Aorta (tissue), 5 donors: ENCODE data around the gene SPECC1. TPM values are rescaled to one million over a fixed set of nuclear protein-coding genes. Genes with fewer than 3 reads are reported as not detected.

Experiments
- ATAC-seq: fragments of 200-7000 bp; cut with Tn5 transposase; one replicate; pipeline ENCODE4 v1.9.1; 2022; ENCODE audit warnings: moderate library complexity; ENCODE audit not compliant: low FRiP score
- DNase-seq, 2 donors: peaks; one replicate each; pipeline ENCODE4 v3.0.0-alpha.2; 2020
- H3K27ac ChIP-seq, 2 donors: one replicate each; pipeline ENCODE4 v1.5.1; 2013; ENCODE audit warnings: low read length in 2 of 2, mild to moderate bottlenecking in 2 of 2, moderate library complexity in 2 of 2, control low read depth in 1 of 2, inconsistent platforms in 1 of 2, low read depth in 1 of 2
- H3K27me3 ChIP-seq, 2 donors: one replicate each; pipeline ENCODE4 v1.6.1; 2013; ENCODE audit warnings: control low read depth in 1 of 2, low read length in 1 of 2, mild to moderate bottlenecking in 1 of 2, moderate library complexity in 1 of 2; ENCODE audit not compliant: insufficient read depth in 2 of 2, control insufficient read depth in 1 of 2
- H3K36me3 ChIP-seq, 2 donors: one replicate each; pipeline ENCODE4 v1.6.1; 2013; ENCODE audit warnings: control low read depth in 1 of 2, low read length in 1 of 2, mild to moderate bottlenecking in 1 of 2; ENCODE audit not compliant: insufficient read depth in 2 of 2, control insufficient read depth in 1 of 2
- H3K4me1 ChIP-seq, 2 donors: one replicate each; pipeline ENCODE4 v1.6.1; 2013; ENCODE audit warnings: low read length in 2 of 2, control low read depth in 1 of 2, mild to moderate bottlenecking in 1 of 2, moderate library complexity in 1 of 2; ENCODE audit not compliant: insufficient read depth in 2 of 2, control insufficient read depth in 1 of 2
- H3K4me3 ChIP-seq, 2 donors: one replicate each; pipeline ENCODE4 v1.5.1; 2013; ENCODE audit warnings: low read length in 2 of 2, control low read depth in 1 of 2, mild to moderate bottlenecking in 1 of 2
- H3K9me3 ChIP-seq: one replicate; pipeline ENCODE4 v1.6.1; 2013; ENCODE audit warnings: mild to moderate bottlenecking, low read length; ENCODE audit not compliant: control insufficient read depth
- WGBS, 2 donors: extraction: QIAGEN DNeasy Blood & Tissue Kit; methylation state at CpG; one replicate each; pipeline ENCODE4 v1.1.7; 2013; 5-methylcytosine and 5-hydroxymethylcytosine counted together
- intact Hi-C, 2 donors: fragments of 100-400 bp; cut with DNase I; formaldehyde crosslinking; loops; one replicate each; pipeline versions ENCODE4 v1.14.2 to v1.15.0; 2022
- polyA plus RNA-seq, 2 donors: library from polyadenylated mRNA; stranded (reverse); fragments of 200-250 nt; gene quantifications; one replicate each; pipeline ENCODE4 v1.2.3, GENCODE V29; 2013
- total RNA-seq, 2 donors: library from RNA; stranded (reverse); fragmentation: NEBNext Ultra II Directional; extraction: Animal tissue kit (Norgen Biotek cat#: 25700); gene quantifications; one replicate each; pipeline ENCODE4 v1.2.1, GENCODE V29; 2021
- donor health status: healthy with polysubstance abuse.
- donor health status: Bipolar disorder and iron deficiency.
- donor health status: DM: no; HTN: no; CAD: no.
- donor health status: DM: no; HTN: no; CAD: no.
- donor health status: DM: yes; HTN: yes; CAD: no.

SPECC1 gene
- total and polyA plus RNA-seq, 4 donors: 37.4 to 68.8 (median 50.3) TPM

DNA sequence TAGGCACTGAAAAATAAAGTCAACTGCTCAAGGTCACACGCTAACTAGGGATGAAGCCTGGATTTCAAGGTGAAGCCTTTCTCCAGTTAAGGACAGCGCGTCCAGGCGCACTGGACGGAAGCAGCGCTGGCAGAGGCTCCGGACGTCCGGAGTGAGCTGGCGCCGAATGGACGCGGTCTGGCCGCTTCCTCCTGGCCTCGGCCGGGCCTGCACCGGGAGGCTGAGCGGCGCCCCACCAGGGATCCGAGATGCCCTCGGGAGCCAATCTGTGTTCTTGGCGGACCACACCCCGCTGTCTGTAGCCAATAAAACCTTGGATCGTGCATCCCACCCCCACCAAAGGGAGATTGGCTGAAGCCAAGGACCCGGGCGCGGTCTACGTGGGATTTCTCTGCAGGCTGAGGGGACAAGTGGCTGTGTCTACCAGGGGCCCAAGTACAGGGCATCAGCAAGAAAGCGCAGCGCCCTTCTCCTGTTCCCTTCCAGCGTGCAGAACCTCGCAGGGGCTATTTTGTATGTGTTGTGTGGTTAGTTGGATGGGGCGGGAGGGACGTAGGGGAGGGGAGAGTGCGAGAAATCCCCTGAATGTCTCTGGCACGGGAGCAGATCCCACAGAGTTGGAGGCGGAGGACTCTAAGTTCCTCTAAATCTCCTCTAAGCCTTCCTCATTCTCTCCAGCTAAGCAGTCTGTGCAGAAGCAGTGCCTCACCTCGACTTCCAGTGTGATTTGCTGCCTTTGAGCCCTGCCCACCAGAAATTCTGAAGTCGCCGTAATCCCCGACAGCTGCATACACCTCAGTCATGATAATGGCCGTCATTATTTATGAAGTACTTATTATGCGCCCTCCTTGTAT lies 29.0 kb upstream of the SPECC1 start:
- H3K27me3 ChIP-seq: no peaks in the 10 kb centered on the region
- intact Hi-C loops: no loop called here
- ATAC-seq (no peak), DNase-seq (peak; percentile 72 to 74)
- H3K9me3 ChIP-seq: no peaks in the 10 kb centered on the region
- 58 to 63% methylated on average over 43 of the region's 43 CpGs for WGBS, 2 donors
- no peaks in the 10 kb centered on the region for H3K36me3 ChIP-seq
- no peaks in the 10 kb centered on the region for H3K4me1 ChIP-seq
- H3K4me3 ChIP-seq: no peak overlapping the region
- peak overlapping the region in 1 of 2 donors; percentile 32 for H3K27ac ChIP-seq

- DNase-seq (no peak), ATAC-seq (no peak)
- Histone ChIP-seq H3K27me3 (no peaks in the 10 kb centered on the region), H3K27ac (no peak overlapping the region), H3K9me3 (no peaks in the 10 kb centered on the region), H3K4me1 (no peaks in the 10 kb centered on the region), H3K36me3 (no peaks in the 10 kb centered on the region), H3K4me3 (no peak overlapping the region)
- WGBS, 2 donors: 73 to 80% methylated on average over 13 of the region's 13 CpGs
- intact Hi-C loops: no loop called here
These were observed 22.0 kb upstream of the SPECC1 start for GRCh38 chr17:19986941-19987861.

DNA sequence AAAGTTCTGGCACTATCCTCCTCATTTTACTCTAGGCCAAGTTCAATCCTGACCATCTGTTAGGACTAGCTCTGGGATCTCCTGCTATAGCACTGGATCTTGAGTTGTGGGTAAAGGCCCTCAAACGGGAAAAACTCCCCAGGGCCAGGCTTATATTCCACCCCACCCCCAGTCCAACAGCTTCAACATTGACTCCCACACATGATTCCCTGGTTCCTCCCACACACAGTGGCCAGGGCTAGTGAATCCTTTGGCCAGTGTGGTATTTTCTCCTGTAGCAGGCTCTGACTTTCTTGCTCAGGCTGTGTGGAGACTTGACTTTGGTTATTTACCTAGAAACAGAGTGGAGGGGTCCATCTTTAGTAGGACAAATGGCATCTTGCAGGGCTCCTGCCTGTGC lies 21.3 kb upstream of the SPECC1 start:
- H3K4me1 ChIP-seq: no peaks in the 10 kb centered on the region
- DNase-seq (no peak), ATAC-seq (no peak)
- no peak overlapping the region for H3K27ac ChIP-seq
- H3K36me3 ChIP-seq: no peaks in the 10 kb centered on the region
- intact Hi-C loops: no loop called here
- H3K4me3 ChIP-seq: no peak overlapping the region
- H3K9me3 ChIP-seq: no peaks in the 10 kb centered on the region
- H3K27me3 ChIP-seq: no peaks in the 10 kb centered on the region
- 79 to 80% methylated on average over 1 of the region's 1 CpG for WGBS, 2 donors

DNA sequence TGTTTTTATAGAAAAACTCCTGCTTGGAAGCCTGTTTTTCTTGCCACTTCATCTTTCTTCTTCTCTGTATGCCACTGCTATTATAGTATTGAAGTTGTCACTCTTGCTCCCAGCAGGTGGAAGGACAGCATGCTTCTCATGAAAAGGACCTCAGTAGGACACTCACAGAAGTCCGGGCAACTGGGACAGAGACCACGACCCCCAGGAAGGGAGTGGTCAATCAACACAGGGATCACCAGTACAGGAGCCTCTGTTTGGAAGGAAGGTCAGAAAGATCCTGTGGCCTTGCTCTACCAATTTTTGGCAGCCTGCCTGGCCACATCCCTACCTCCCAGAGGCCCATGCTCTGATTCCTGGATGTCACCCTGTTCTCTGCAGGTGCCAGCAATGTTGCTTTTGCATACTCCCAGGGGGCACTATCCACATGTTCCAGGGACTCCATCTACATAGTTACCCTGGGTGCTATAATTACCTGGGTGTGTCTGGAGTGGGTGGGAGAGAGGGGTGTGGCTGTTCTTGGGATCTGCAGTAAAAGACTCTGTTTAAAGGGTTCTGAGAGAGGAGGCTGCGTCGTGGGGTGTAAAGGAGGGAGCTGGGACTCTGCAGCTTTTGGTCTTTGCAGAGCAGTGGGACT lies 17.8 kb upstream of the SPECC1 start:
- ATAC-seq (no peak), DNase-seq (no peak)
- WGBS, 2 donors: 47 to 54% methylated on average over 4 of the region's 4 CpGs
- H3K9me3 ChIP-seq: no peaks in the 10 kb centered on the region
- H3K36me3 ChIP-seq: no peaks in the 10 kb centered on the region
- H3K27me3 ChIP-seq: no peaks in the 10 kb centered on the region
- H3K4me3 ChIP-seq: no peak overlapping the region
- H3K27ac ChIP-seq: no peak overlapping the region
- no peaks in the 10 kb centered on the region for H3K4me1 ChIP-seq
- intact Hi-C loops: loop anchor here (5.0 to 10.0 kb wide), 3 partner anchors 231 to 313 kb away; no protein-coding TSS in a partner anchor

- ATAC-seq (peak; percentile 97), DNase-seq (peak; percentile 92 to 95)
- Histone ChIP-seq H3K27ac (no peak overlapping the region), H3K4me1 (no peaks in the 10 kb centered on the region), H3K27me3 (no peaks in the 10 kb centered on the region), H3K9me3 (no peaks in the 10 kb centered on the region), H3K36me3 (no peaks in the 10 kb centered on the region), H3K4me3 (no peak overlapping the region)
- intact Hi-C loops: loop anchor here (2.0 to 10.0 kb wide), 5 partner anchors 122 to 312 kb away; no protein-coding TSS in a partner anchor
- 22 to 25% methylated on average over 24 of the region's 24 CpGs for WGBS, 2 donors
These were observed 16.1 kb upstream of the SPECC1 start for GRCh38 chr17:19992803-19993713.

GRCh38 chr17:19996086-19996485 lies 13.1 kb upstream of the SPECC1 start:
- no peaks in the 10 kb centered on the region for H3K9me3 ChIP-seq
- H3K4me1 ChIP-seq: no peaks in the 10 kb centered on the region
- WGBS, 2 donors: 93 to 95% methylated on average over 1 of the region's 1 CpG
- no peaks in the 10 kb centered on the region for H3K36me3 ChIP-seq
- H3K27ac ChIP-seq: no peak overlapping the region
- H3K27me3 ChIP-seq: no peaks in the 10 kb centered on the region
- intact Hi-C loops: loop anchor here in 1 of 2 donors (10.0 kb wide), 1 partner anchor 309 kb away; no protein-coding TSS in a partner anchor
- no peak overlapping the region for H3K4me3 ChIP-seq
- DNase-seq (no peak), ATAC-seq (no peak)

DNA sequence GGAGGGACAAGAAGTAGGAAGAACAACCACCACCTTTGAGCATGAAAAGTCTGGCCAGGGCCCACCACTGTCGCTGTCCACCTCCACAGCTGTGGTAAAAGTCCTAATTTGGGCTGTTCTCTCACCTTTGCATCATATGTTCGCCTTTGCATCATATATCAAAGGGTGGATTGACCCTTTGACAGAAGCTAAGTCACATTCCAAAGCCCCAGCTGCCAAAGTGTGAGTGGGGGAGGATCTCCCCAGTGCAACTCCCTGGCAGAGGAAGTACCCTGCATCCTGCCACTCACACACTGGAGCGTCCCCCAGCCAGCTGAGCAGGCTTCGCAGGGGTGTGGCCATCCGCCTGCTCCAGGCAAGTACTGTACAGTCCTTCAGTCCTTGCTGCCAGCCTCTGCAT lies 12.7 kb upstream of the SPECC1 start:
- DNase-seq: peak in 1 of 2 donors; percentile 55
- intact Hi-C loops: loop anchor here in 1 of 2 donors (10.0 kb wide), 1 partner anchor 308 kb away; no protein-coding TSS in a partner anchor
- H3K36me3 ChIP-seq: no peaks in the 10 kb centered on the region
- WGBS, 2 donors: 45 to 54% methylated on average over 4 to 5 of the region's 5 CpGs
- ATAC-seq: no peak
- H3K9me3 ChIP-seq: no peaks in the 10 kb centered on the region
- H3K27me3 ChIP-seq: no peaks in the 10 kb centered on the region
- H3K27ac ChIP-seq: no peak overlapping the region
- no peak overlapping the region for H3K4me3 ChIP-seq
- no peaks in the 10 kb centered on the region for H3K4me1 ChIP-seq
